Stimulated activated CD4-positive, alpha-beta T cell treated with anti-CD3 and anti-CD28 coated beads, TNF-alpha, amount 100 ng/mL, for 24 hours (primary cell): ENCODE data around the gene GOLGB1.
"Not testable (repeated sequence)": the region's sequence is repeated elsewhere in the genome, so short reads cannot be mapped to it uniquely, and the experiment has no call there.

ENCODE experiments used
- DNase-seq, 3 experiments: peaks; one replicate each; pipeline ENCODE4 v3.0.0-alpha.2; 2020; ENCODE audit warnings: low read depth in 3 of 3

The GOLGB1 gene

DNA sequence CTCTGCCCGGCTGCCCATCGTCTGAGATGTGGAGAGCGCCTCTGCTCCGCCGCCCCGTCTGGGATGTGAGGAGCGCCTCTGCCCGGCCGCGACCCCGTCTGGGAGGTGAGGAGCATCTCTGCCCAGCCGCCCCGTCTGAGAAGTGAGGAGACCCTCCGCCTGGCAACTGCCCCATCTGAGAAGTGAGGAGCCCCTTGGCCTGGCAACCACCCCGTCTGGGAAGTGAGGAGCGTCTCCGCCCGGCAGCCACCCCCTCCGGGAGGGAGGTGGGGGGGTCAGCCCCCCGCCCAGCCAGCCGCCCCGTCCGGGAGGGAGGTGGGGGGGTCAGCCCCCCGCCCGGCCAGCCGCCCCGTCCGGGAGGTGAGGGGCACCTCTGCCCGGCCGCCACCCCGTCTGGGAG, 60.8 kb downstream of the GOLGB1 start:
- not testable (repeated sequence) for DNase-seq

DNA sequence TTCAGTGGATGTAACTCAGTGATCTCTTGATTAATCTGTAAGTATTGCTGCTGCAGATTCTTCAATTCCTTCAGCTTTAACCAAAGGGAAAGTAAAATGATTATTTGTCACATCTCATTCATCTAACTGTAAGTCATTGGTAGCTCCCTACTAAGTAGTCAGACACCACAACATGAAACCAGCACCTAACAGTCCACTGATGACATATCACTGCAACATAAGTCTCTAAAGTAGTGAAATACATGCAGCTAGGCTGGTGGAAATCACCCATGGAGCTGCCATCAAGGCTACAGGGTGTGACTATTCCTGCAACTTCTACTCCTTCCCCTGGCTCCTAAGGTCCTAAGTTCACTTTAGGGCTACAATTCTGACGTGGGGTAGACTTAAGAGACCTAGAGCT, 67.7 kb downstream of the GOLGB1 start:
- DNase-seq, result no peak

DNA sequence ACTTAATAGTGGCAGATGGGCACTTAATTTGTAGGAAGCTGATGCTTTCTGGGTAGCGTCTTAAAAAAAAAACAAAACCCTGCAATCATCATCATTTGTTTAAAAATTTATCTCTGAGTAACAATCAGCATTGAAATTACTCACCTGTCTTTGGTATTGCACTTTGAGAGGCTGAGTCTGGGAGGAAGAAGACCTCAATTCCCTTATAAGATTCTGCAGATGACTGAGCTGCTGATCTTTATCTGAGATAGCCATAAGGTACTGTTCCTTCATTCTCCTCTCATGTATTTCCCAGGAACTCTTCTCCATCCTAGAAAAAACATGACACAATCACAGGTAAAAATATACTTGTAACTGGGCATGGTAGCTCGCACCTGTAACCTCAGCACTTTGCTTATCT, 72.4 kb downstream of the GOLGB1 start:
- DNase-seq, result no peak

DNA sequence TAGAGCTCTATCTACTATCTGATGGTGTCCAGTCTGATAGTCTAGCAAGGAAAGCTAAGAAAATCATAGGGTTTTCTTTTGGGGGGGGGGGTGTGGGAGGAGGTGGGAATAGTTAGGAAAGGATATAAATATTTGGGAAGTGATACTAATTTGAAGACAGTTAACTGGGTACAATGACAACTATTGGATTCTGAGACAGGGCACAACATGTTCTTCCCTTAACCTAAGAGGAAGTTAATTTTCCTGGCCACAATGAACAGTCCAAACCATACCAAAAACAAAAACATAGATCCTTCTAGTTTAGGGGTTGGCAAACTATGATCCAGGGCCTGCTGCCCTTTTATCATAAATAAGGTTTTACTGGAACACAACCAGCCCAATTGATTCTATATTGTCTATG, 78.9 kb downstream of the GOLGB1 start:
- DNase-seq, result no peak

DNA sequence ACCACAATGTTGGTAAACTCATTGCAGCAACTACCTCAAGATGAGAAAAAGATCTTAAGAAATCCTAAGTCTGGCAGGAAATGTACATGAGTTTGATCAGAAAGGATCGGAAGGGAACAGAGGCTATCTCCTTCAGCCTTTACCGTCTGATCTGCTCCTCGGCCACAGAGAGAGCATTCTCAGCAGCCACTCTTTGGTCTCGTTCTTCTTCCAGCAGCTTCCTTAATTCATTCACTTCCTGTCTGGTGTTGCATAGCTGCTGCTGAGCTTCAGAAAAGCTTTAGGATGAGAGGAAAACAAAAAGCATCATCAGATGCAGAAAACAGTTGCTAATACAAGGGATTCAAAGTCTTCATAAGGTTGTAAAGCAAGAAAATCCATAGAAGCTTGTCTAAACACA, 82.2 kb downstream of the GOLGB1 start:
- no peak for DNase-seq

DNA sequence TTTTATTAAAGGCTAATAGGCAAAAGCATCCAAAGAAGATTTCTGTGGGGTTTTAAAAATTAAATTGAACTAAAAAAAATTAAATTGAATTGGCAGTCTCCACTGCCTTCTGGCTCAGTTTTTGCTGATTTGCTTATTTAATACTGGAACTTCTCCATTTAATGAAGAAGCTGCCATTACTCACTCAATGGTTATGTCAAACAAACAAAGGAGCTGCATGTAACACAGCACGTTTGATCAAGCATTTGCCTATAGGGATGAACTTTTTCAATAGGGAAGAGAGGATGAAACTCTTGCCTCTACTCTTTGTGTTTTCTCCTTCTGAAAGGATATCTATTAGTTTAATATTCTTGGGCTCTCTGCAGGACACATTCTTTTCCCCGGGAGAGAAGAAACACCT, 84.1 kb downstream of the GOLGB1 start:
- no peak for DNase-seq

DNA sequence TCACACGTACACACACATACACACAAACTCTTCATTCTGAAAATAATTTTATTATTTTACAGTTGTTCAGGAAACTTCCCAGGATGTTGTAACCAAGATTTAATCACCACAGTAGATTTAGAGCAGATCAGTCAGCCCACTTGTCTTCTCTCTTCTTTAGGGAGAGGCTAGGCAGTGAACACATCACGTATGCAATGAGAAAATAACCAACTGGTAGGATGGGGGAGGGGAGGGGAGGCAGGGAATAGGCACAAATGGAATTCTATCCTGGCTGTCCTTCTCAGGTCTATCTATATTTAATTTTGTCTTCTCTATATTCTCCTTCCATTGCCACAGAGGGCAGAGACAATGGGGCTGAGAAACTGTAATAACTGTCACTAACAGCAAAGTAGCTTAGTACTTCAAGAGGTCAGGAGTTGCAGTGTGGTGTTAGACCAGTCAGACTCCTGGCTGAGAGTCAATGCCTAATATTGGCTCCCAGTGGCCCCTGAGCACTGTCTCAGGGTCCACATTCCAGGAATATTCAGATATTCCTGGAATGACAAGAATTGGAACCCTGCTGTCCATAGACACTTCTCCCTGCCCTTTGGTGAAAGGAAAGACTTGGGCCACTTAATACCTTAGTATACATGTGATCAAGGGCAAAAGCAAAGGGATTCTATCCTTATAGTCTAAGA, 86.2 kb downstream of the GOLGB1 start:
- DNase-seq, result no peak

DNA sequence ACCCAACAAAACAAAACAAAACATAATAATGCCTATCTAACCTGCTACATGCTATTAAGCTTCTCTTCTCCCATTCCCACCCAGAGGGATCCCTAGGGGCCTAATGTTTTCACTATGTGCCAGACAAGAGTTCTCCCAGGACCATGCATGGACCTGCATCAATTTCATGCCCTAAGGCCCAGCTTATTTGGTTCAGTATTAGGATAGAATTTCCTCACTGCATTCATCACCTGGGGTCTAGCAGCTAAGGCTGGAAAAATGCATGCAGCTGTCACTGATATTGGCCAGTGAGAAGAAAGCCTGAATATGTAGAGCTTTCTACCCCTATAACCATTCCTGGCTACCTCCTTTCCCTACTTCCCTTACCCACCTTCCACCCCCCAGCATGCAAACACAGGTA, 86.8 kb downstream of the GOLGB1 start:
- no peak for DNase-seq

DNA sequence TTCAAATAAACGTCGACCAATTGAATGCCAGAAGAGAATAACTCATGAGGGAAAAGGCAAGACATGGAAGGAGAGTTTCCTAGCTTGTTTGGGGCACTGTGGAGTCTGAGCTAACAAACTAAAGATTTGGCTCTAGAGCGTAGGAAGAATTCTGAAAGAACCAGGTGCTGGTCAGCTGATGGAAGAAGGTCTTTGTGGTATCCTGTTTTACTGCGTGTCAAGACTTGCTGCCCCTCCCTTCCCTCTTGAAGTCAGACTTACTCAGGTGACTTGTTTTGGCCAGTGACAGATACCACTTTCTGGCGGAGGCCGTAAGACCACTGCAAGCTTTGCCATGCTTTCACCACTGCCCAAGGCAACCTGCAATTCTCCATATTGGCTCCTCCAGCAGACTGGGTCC, 88.2 kb downstream of the GOLGB1 start:
- no peak for DNase-seq

DNA sequence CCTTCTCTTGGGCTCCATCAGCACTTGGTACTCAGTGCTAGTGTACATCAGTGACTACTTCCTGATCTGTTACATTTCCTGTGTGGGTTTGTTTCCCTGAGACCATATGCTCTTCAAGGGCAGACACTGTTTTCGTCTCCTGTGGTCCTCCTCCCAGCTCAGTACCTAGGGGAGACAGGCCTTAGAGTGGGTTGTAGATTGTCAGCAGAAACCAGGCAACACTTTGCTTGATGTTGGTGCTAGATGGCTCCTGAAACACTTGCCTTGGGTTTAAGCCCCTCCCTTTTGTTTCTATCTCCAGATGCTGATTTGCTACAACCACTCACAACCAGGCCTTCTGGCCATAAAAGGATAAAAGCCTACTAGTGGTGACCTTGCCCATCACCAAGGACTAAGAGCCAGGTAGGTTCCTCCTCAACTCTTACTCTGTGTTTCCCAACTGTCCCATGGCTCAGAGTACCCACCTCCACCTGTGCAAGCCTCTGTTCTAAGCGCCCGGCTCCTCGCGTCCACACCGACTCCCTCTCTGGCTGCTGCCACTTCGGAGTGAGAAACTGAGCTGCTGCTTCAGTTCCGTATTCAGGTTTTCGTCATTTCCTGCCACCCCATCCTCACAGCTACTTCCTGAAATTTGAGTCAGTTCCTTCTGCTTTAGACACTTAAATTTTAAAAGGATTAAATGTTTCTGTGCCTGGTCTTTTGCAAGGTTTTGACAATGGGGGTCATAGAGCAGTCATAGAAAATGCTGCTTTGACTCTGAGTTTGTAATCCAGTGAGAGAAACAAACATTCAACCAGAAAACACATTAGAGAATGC, 89.0 kb downstream of the GOLGB1 start, which contains the start of gene HCLS1:
Gene HCLS1 (minus strand): TSS at position 548 of the 816 bp plus-strand sequence. CDS start 2,556 bp downstream, outside the sequence.
- DNase-seq, result peak; percentile 45 to 60 (median 46)

DNA sequence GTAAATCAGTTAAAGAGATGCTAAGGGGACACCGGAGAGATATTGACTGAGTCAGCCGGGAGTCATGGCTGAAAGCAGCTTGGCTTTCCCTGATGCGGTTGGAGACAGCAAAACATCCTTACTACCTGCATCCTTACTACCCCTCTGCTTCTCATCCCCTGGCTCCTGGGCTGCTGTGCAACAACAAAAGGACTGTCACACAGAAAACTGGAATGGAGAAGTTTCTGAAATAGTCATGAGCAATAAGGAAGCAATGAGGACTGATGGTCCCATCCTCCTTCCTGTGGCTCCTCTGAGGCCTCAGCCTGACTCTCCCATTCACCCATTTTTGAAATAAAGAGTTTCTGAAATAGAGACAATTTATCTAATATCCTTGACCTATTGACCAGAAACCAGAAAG, 90.0 kb downstream of the GOLGB1 start:
- no peak for DNase-seq

DNA sequence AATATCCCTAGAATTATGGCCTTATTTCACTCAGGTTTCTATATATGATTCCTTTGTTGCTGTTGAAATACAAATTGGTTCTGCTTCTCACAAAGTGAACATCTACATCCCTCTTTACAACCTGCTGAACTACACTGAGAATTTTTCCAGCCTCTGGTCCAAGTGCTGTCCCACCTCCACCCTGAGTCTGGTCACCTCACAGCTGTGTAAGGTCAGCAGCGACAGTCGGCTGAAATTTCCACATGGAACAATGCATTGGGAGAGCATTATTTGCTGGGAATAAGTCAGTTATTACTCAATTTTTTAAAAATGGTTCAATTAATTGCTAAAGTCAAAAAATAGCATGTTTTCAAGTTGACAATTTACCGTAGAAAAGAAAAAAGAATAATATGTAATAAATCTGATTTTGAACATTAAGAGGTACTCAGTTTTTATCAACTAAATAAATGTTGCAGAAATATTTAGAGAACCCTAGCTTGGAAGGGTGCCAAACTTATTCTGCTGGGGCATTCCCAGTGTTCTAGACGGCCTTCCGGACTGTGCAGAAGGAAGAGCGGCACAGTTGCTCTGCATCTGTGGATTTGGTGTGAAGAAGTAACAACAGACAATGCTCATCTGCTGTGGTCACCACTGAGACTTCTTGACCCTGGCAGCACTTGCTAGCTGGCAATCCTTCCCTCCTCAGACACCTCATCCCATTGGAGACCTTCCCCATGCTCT, 90.7 kb downstream of the GOLGB1 start:
- DNase-seq, result no peak

DNA sequence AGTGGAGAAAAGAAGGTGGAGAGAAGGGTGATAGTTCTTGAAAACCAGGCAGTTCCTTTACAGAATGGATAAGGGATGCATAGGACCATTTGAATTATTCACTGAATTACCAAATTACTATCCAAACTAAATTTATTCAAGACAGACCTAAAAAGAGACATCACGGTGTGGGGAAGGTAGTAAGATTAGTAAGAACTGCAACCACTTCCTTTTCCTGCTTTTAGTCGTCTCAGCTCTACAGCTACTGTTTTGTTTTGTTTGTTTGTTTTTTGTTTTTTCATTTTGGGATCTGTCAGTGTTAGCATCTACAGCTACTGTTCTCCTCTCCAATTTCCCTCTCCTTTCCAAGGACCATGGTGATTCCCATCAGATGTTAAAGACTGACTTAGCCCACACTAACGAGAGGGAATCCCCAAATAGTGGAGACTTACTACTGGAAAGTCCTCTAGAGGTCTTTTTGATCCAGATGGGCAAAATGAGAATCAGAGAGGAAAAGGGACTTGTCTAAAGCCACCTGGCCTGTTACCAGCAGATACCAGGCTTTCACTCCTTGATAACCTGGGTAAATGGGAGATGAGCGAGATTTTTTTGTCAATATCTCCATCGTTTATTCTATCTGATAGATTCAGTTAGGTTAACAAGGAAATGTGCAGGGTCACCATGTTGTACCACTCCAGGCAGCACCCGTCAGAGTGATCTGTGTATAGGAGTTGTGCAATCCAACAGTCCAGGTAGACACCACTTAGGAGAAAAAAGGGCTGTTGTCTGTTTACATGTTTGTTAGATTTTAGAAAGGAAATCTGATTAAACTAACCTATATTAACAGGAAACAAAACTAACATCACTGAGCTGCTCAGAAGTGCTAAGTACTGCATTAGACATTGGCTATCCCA, 94.8 kb downstream of the GOLGB1 start:
- no peak for DNase-seq

DNA sequence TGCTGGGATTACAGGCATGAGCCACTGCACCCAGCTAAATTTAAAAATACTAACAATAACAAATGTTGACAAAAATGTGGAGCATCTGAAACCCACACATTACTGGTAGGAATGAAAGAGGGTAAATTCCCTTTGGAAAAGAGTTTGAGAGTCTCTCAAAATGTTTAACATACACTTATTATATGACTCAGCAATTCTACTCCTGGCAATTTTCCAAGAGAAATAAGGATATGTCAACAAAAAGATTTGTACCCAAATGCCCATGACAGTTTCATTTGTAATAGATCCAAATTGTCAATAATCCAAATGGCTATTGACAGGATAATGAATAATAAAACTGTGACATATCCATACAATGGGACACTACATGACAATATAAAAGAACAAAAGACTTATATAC, 97.9 kb downstream of the GOLGB1 start:
- DNase-seq, result no peak

DNA sequence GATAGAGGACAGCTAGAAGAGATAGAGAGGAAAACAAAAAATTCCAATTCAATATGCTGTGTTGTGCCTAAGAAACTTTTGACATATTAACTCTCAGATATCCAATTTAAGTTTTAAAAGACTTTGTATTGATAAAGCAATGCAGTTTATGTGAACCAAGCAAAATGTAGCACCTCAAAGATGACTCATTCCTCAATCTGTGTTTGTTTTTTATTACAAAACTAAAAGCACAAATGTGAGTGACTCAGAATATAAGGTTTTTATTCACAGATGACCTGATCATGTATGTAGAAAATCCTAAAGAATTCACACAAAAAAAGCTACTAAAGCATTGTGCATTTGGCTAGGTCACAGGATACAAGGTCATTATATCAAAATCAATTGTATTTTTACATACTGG, 99.9 kb downstream of the GOLGB1 start:
- DNase-seq, result no peak

DNA sequence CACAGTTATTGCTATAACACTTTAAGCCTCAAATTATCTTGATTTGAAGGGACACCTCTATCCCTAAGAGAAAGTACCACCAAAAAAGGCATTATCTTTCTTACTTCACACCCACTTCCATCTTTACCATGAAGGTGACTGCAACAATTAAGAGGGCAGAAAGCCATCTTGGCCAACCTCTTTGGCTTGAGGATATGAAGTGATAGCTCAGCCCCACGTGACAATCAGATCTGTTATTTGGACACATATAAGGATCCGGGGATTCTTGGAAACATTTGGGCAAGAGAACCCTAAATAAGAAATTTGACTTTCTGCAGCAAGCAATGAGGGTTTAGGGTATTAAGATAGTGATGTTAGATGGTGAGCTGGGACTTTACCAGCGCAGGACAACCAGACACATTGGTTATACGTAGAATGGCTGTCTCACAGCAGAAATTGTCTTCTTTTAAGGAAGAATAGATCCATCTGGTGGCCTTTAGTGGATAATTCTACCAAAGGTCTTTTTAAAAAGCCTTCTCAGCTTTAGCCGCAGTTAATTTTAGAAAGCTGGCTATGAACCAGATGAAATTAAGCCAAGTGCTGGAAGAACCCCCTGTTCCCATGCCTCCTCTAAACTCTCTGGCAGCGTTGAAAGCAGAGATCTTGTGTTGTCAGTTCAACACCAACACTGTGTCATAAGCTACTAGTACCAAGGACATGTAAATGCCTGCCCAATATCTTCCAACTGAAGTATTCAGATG, 101.2 kb downstream of the GOLGB1 start:
- no peak for DNase-seq

DNA sequence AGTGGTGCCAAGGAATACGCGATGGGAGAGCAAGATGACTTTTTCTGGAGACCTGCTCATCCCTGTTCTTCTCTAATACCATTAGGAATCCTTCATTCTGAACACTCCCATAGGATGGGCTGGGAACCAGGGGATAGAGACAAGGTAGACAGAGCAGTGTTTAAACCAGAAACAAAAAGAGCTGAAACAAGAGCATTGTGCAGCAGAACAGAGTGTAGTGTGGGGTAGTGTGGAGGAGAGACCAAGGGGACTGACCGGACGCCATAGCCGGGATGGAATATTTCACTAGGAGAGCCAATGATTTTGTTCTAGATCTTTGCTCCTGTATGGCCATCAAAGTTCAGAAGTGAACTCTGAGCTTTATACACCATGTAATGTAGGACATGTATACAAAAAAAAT, 104.5 kb downstream of the GOLGB1 start:
- no peak for DNase-seq

DNA sequence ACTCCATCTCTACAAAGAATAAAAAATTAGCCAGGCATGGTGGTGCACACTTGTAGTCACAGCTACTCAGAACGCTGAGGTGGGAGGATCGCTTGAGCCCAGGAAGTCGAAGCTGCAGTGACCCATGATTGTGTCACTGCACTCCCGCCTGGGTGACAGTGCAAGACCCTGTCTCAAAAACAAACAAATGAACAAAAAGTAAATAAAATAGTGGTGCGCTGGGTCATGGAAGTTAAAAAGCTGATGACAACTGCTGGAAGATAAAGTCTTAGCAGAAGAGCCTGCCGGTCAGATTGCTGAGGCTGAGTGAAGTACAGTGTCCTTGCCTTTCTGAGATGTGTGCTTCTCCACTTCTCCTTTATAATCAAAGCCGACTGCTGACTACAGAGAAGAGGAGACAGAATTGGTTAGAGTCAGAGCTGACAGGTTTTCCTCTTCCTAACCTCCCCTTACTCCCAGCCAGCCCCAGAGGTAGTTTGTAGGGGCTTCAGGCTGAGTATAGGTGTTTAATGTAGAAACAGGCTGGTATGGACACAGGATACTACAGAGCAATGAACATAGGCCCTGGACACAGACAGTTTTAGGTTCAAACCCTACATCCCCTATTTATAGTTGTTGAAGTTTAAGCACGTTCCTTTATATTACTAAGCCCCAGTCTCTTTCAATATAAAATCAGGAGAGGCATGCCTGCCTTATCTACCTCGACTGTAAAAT, 106.8 kb downstream of the GOLGB1 start:
- no peak for DNase-seq

DNA sequence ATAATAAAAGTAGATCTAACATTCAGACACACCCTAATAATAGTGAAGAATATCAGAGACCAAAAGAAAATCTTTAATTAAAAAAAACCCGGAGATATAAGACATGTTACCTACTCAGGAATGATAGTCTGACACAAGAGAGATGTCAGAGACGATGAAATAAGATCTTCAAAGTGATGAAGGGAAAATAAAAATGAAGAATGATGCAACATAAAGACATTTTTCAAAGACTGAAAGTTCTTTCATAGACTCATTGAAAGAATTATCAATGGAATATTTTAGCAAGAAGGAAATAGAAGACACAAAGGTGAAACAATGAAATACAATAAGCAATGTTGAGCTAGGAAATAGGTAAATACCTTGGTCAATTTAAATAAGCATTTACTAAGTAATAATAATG, 108.4 kb downstream of the GOLGB1 start:
- DNase-seq, result no peak

DNA sequence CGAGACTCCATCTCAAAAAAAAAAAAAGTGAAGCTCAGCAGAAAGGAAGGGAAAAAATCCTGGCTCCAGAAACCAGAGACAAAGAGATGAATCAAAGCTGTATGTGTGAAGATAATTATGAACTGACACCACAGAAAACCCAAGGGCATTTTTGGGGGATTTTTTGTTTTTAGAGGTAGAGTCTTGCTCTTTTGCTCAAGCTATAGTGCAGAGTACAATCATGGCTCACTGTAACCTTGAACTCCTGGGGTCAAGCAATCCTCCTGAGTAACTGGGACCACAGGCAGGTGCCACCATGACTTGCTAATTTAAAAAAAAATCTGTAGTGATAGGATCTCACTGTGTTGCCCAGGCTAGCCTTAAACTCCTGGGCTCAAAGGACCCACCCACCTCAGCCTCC, 111.6 kb downstream of the GOLGB1 start:
- no peak for DNase-seq
